ENCODE results near the gene WDR88.

GRCh38 chr19:33159149-33159548 is 27.2 kb downstream of the WDR88 start:
- TF ChIP-seq CTCF (conservative IDR thresholded peaks at IDR 0.05; ENCODE audit: low read depth, low read length), result no peak
- TF ChIP-seq POLR2A (IDR thresholded peaks at IDR 0.05; ENCODE audit: low read depth, low read length), result no peak
- no peak for TF ChIP-seq NFE2L2 (IDR thresholded peaks at IDR 0.05; ENCODE audit: low read depth, low read length)

All from IMR-90 (cell line).